Epithelial cell of prostate (primary cell): Measurements from ENCODE around the gene CACNA1B.
"Not testable (repeated sequence)": the region's sequence is repeated elsewhere in the genome, so short reads cannot be mapped to it uniquely, and the experiment has no call there.

ENCODE experiments used
- DNase-seq: peaks from one replicate; pipeline ENCODE4 v3.0.0-alpha.2; 2011; ENCODE audit warnings: low read depth, low spot score
- H3K27ac ChIP-seq: fragments of 450-650 bp; 2 replicates; pipeline ENCODE4 v1.5.1; 2017; ENCODE audit warnings: mild to moderate bottlenecking

CACNA1B gene

GRCh38 chr9:137884547-137884946 lies 7.0 kb downstream of the CACNA1B start:
- not testable (repeated sequence) for DNase-seq, H3K27ac ChIP-seq

DNA sequence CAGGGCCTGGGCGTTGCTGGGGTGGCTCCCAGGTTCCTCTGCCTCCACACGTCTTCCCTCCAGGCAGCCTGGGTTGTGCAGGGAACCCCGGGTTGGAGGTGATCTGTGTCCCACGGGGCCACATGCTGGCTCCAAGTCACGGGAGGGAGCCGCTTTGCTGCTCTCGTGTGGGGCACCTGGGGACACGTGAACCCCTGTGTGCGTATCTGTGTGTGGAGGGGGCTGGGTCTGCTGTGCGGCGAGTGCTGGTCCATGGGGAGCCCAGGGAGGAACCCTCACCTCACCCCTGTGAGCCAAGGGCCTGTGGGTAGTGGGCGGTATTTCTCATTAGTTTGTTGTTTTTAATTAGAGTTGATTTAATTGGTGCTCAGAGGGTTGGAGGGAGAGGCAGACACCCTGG lies 7.5 kb downstream of the CACNA1B start:
- not testable (repeated sequence) for DNase-seq

DNA sequence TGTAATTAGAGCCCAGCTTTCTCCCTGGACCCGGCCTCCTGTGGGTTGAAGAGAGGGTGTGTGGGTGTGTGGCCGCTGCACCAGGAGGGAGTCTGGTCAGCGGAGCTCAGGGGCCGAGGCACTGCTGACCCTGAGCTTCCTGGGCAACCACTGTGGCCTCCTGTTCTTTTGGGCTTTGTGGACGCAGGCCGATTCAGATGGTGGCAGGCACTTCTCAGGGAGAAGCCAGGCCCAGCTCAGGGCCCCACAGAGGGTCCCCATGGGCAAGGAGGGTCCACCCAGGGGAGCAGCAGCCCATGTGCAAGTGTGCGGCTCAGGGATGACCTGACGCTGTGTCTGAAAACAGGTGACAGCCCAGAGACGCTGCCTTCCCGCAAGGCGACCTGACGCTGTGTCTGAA lies 11.0 kb downstream of the CACNA1B start:
- not testable (repeated sequence) for H3K27ac ChIP-seq, DNase-seq

More for the DNA sequence above, 7.5 kb downstream of the CACNA1B start:
- not testable (repeated sequence) for H3K27ac ChIP-seq

DNA sequence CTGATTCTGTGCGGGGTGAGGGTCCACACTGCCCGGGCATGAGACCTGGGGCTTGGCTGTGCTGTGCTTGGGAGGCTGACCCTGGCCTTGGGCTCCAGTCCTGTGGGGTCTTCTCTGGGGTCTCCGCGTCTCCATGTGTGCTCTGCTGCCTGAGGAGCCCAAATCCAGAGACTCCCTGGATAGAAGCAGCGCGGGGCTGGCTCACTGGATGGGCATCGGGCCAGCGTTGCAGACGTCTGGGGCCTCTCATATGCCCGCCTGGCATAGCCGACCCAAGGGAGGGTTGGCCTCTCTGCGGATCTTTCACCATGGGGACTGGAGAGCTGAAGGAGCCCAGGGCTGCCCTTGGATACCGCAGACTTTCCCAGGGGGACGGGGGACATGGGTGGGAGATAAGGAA lies 12.4 kb downstream of the CACNA1B start:
- DNase-seq, H3K27ac ChIP-seq: not testable (repeated sequence)

GRCh38 chr9:137890768-137891587 lies 13.4 kb downstream of the CACNA1B start:
- H3K27ac ChIP-seq, DNase-seq: not testable (repeated sequence)

- DNase-seq: no peak
- no peak overlapping the region for H3K27ac ChIP-seq
These were observed 14.2 kb downstream of the CACNA1B start for GRCh38 chr9:137891588-137892423.

DNA sequence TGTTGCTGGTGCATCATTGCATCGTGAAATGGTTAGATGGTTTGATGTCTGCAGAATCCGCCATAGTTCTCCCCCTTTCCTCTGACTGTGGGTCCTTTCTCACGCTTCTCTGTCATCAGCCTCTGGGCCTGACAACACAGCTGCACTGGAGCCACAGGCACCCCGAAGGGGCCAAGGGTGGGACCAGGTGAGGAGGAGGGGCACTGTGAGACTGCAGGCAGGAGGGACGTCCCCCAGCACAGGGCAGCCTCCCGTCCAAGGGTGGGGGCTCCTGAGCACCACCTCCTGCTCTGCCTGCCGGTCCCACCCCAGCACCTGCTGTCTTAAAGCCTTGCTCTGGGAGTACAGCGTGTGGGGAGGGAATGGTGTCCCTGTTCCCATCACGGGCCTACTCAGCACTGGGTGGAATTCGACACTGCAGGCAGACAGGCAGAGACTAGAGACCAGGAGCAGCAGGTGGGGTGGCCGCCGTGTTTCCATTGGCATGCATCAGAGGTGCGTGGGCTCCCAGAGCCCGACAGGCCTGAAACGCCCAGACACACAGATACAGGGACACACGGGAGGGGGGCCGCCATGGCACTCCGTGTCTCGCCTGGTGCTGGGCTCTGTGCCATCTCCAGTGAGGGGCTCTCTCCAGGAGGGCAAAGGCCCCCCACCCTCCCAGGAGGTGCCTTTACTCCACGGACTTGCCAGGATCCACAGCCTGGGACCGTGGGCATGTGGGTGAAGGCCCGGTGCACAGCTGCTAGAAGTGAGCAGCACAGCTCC lies 15.0 kb downstream of the CACNA1B start:
- no peak for DNase-seq
- no peak overlapping the region for H3K27ac ChIP-seq

DNA sequence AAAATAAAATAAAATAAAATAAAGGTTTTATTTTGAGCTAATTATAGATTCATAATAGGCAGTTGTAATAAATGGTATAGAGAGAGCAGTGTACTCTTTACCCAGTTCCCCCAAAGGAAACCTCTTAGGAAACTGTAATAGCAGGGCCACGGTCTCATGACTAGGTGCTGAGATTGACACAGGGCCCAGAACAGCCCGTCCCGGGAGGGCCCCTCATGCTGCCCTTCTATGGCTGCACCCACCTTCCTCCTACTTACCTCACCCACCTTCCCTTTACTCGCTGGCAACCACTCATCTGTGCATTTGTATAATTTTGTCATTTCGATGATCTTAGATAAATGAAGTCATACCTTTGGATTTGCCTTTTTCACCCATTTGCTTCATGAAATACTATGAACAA lies 16.1 kb downstream of the CACNA1B start:
- no peak for DNase-seq
- H3K27ac ChIP-seq: no peak overlapping the region

GRCh38 chr9:137899551-137900360 lies 22.2 kb downstream of the CACNA1B start:
- no peak for DNase-seq
- no peak overlapping the region for H3K27ac ChIP-seq

DNA sequence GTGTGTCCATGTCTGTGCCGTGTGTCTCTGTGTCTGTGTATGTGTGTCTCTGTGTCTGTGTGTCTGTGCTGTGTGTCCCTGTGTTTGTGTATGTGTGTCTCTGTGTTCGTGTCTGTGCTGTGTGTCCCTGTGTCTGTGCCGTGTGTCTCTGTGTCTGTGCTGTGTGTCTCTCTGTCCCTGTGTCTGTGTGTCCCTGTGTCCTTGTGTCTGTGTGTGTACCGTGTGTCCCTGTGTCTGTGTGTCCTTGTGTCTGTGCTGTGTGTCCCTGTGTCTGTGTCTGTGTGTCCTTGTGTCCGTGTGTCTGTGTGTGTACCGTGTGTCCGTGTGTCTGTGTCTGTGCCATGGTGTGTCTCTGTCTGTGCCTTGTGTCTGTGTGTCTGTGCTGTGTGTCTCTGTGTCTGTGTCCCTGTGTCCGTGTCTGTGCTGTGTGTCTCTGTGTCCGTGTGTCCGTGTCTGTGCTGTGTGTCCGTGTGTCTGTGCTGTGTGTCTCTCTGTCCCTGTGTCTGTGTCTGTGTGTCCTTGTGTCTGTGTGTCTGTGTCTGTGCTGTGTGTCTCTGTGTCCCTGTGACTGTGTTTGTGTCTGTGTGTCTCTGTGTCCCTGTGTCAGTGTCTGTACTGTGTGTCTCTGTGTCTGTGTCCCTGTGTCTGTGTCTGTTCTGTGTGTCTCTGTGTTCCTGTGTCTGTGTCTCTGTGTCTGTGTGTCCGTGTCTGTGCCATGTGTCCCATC lies 23.2 kb downstream of the CACNA1B start:
- DNase-seq: no peak
- no peak overlapping the region for H3K27ac ChIP-seq

GRCh38 chr9:137902646-137903045 lies 25.1 kb downstream of the CACNA1B start:
- no peak for DNase-seq
- no peak overlapping the region for H3K27ac ChIP-seq

GRCh38 chr9:137905740-137906139 lies 28.2 kb downstream of the CACNA1B start:
- no peak overlapping the region for H3K27ac ChIP-seq
- DNase-seq: no peak

DNA sequence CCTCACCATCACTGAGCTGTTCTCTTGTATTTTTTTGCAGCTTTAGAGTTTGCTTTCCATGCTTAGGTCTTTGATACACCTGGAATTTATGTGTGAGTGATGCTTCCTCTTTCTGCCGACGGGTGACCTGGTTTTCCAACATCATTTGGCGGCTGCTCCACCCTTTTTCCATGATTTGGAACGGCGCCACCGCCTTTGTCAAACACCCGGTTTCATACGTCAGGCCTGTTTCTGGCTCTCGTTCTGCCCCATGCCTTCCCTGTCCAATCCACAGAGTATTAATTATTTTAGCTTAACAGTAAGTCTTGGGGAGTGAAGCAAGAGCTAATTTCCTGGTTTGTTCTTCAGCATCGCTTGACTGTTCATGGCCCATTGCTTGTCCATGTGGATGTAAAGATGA lies 30.2 kb downstream of the CACNA1B start:
- H3K27ac ChIP-seq: no peak overlapping the region
- DNase-seq: no peak

GRCh38 chr9:137912671-137913070 lies 35.1 kb downstream of the CACNA1B start:
- no peak for DNase-seq
- no peak overlapping the region for H3K27ac ChIP-seq

- no peak for DNase-seq
- H3K27ac ChIP-seq: no peak overlapping the region
These were observed 35.5 kb downstream of the CACNA1B start for GRCh38 chr9:137913132-137913531.

GRCh38 chr9:137913771-137914767 lies 36.5 kb downstream of the CACNA1B start:
- DNase-seq: no peak
- H3K27ac ChIP-seq: no peak overlapping the region

GRCh38 chr9:137916540-137916939 lies 39.0 kb downstream of the CACNA1B start:
- no peak for DNase-seq
- H3K27ac ChIP-seq: no peak overlapping the region

- DNase-seq: no peak
These were observed 39.5 kb downstream of the CACNA1B start for GRCh38 chr9:137917116-137917515.

More at GRCh38 chr9:137917116-137917515, 39.5 kb downstream of the CACNA1B start:
- no peak overlapping the region for H3K27ac ChIP-seq
